DOHH2 (cell line): Measurements from ENCODE around the gene CDK6.

Experiments used
- CTCF ChIP-seq: fragments of 200-600 bp; sonication (generic); IDR thresholded peaks from one replicate; pipeline ENCODE4 v1.5.1; 2014; ENCODE audit warnings: antibody characterized with exemption, mild to moderate bottlenecking, low read depth, low read length; ENCODE audit not compliant: poor library complexity, severe bottlenecking
- EZH2phosphoT487 ChIP-seq: fragments of 200-600 bp; sonication (generic); IDR thresholded peaks from 2 replicates; pipeline ENCODE4 v1.6.1; 2017; ENCODE audit warnings: borderline replicate concordance, mild to moderate bottlenecking, antibody characterized with exemption, low read length, moderate library complexity, mixed read lengths

GRCh38 chr7:92717993-92718716, 118.2 kb downstream of the CDK6 start:
- no peak for TF ChIP-seq CTCF
- no peak for TF ChIP-seq EZH2phosphoT487
